ENCODE data around the gene NTN1. TPM values are rescaled to one million over a fixed set of nuclear protein-coding genes. Genes with fewer than 3 reads are reported as not detected.

The NTN1 gene
- total and polyA plus RNA-seq, 2 of the 13 experiments (the other 11 are each of a cell fraction or from before 2014, with no cell fraction given): 0.04 to 0.05 TPM

DNA sequence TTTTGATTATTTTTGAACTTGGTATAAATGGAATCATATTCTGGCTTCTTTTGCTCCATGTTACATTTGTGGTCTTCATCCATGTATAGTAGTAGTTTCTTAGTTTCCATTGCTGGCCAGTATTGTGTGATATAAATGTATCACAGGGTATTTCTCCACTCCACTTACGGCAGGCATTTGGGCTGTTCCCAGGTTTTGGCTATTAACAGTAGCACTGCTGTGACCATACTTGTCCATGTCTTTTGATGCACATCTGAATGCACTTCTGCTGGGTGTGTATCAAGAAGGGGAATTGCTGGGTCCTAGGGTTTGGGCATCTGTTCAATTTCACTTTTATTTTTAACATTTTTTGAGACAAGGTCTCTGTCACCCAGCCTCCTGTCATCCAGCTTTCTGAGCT is 13.9 kb downstream of the NTN1 start:
- Histone ChIP-seq H4K20me1 (ENCODE audit: insufficient read depth, low read length) (no peaks in the 10 kb centered on the region), H3K27ac (ENCODE audit: extremely low read length, insufficient read depth, low read length) (no peak overlapping the region), H3K9me3 (ENCODE audit: low read length) (no peaks in the 10 kb centered on the region), H3K4me3 (replicated peaks in 1 of 3; ENCODE audit: insufficient read depth in 1 of 3, low read depth in 2 of 3, low read length in 3 of 3) (no peak overlapping the region), H2AFZ (ENCODE audit: low read length) (no peak overlapping the region), H3K4me1 (ENCODE audit: insufficient read depth, low read length) (no peaks in the 10 kb centered on the region), H3K9ac (ENCODE audit: insufficient read depth, low read depth, low read length) (no peak overlapping the region), H3K79me2 (ENCODE audit: insufficient read depth, low read length) (no peaks in the 10 kb centered on the region), H3K27me3 (ENCODE audit: control insufficient read depth in 1 of 2, insufficient read depth in 2 of 2, low read length in 2 of 2) (peaks cover 0 to 20% of the 10 kb centered on the region in 2 experiments; a peak in 2 of 5 replicates), H3K36me3 (replicated peaks in 1 of 2; ENCODE audit: control insufficient read depth in 1 of 2, insufficient read depth in 2 of 2, low read length in 2 of 2) (no peaks in the 10 kb centered on the region), H3K4me2 (ENCODE audit: low read depth, low read length) (no peak overlapping the region)
- in situ Hi-C loops (cut with HindIII; ENCODE audit: extremely low pct_ligation_motif_present, low pct_unique_long_range_greater_than_20kb): no loop called here
- CTCF ChIA-PET (ENCODE audit: low intra/inter-chr PET ratio, low total read pairs): no interaction called here
- 36% methylated on average over 1 of the region's 1 CpG for WGBS (ENCODE audit: low lambda C conversion rate)
- no TSS peak for BruUV-seq (replicated peaks)
- POLR2A ChIA-PET: no interaction called here
- ATAC-seq: no peak
- no peak for FAIRE-seq
- no peak for DNase-seq (ENCODE audit: low spot score)
- TF ChIP-seq HMGXB3 (CRISPR knock-in tag; IDR thresholded peaks at IDR 0.05; ENCODE audit: borderline replicate concordance) (no peak), YY1 (IDR thresholded peaks at IDR 0.05; ENCODE audit: insufficient read depth, insufficient replicate concordance, low read depth, low read length) (no peak), ZNF260 (CRISPR knock-in tag; IDR thresholded peaks at IDR 0.05; ENCODE audit: borderline replicate concordance, low read depth) (no peak), GATAD1 (CRISPR knock-in tag; IDR thresholded peaks at IDR 0.05) (no peak), HMGA1 (CRISPR knock-in tag; conservative IDR thresholded peaks at IDR 0.05) (no peak), U2AF1 (optimal IDR thresholded peaks at IDR 0.05; ENCODE audit: low read depth, low read length) (no peak), ZKSCAN5 (CRISPR knock-in tag; IDR thresholded peaks at IDR 0.05) (no peak), ZFP62 (CRISPR knock-in tag; IDR thresholded peaks at IDR 0.05) (no peak)
- TF ChIP-seq, protein P1, sequence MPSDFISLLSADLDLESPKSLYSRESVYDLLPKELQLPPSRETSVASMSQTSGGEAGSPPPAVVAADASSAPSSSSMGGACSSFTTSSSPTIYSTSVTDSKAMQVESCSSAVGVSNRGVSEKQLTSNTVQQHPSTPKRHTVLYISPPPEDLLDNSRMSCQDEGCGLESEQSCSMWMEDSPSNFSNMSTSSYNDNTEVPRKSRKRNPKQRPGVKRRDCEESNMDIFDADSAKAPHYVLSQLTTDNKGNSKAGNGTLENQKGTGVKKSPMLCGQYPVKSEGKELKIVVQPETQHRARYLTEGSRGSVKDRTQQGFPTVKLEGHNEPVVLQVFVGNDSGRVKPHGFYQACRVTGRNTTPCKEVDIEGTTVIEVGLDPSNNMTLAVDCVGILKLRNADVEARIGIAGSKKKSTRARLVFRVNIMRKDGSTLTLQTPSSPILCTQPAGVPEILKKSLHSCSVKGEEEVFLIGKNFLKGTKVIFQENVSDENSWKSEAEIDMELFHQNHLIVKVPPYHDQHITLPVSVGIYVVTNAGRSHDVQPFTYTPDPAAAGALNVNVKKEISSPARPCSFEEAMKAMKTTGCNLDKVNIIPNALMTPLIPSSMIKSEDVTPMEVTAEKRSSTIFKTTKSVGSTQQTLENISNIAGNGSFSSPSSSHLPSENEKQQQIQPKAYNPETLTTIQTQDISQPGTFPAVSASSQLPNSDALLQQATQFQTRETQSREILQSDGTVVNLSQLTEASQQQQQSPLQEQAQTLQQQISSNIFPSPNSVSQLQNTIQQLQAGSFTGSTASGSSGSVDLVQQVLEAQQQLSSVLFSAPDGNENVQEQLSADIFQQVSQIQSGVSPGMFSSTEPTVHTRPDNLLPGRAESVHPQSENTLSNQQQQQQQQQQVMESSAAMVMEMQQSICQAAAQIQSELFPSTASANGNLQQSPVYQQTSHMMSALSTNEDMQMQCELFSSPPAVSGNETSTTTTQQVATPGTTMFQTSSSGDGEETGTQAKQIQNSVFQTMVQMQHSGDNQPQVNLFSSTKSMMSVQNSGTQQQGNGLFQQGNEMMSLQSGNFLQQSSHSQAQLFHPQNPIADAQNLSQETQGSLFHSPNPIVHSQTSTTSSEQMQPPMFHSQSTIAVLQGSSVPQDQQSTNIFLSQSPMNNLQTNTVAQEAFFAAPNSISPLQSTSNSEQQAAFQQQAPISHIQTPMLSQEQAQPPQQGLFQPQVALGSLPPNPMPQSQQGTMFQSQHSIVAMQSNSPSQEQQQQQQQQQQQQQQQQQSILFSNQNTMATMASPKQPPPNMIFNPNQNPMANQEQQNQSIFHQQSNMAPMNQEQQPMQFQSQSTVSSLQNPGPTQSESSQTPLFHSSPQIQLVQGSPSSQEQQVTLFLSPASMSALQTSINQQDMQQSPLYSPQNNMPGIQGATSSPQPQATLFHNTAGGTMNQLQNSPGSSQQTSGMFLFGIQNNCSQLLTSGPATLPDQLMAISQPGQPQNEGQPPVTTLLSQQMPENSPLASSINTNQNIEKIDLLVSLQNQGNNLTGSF (CRISPR knock-in tag; IDR thresholded peaks at IDR 0.05): no peak
- intact Hi-C loops (cut with micrococcal nuclease; ENCODE audit: unreplicated experiment): no loop called here

Data from HepG2 (cell line).